Astrocyte of the spinal cord (primary cell): ENCODE results near the gene TREX2.

Experiments used
- DNase-seq: peaks from one replicate; pipeline ENCODE4 v3.0.0; 2011; ENCODE audit warnings: low read depth, low spot score
- H3K4me3 ChIP-seq: 2 replicates; pipeline ENCODE4 v1.5.1; 2011; ENCODE audit warnings: low read depth, mild to moderate bottlenecking, low read length, moderate library complexity
- in situ Hi-C: cut with HindIII; loops from 2 replicates; pipeline ENCODE4 v1.10.0; 2017; ENCODE audit warnings: low sequenced_read_pairs
- TF ChIP-seq, protein P1 (sequence below): IDR thresholded peaks from 2 replicates; pipeline ENCODE4 v1.5.1; 2012; ENCODE audit warnings: low read depth, mild to moderate bottlenecking, low read length, inconsistent platforms

TREX2 gene

DNA sequence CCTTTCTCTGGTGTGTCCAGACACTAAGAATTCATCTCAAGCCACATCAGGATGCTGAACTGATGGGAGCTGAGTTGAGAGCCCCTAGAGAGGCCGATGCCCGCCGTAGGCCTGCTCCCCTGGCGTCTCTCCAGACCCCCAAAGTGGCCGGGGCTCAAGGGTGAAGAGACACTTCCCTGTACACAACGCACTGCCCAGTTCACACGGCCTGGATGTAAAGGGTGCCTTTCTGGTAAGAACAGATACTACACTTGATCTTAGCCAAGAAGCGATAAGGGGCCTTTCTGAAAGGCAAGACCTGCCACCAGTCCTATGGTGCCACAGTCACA is 5.1 kb upstream of the TREX2 start:
- in situ Hi-C loops, result no loop called here
- TF ChIP-seq, protein P1, sequence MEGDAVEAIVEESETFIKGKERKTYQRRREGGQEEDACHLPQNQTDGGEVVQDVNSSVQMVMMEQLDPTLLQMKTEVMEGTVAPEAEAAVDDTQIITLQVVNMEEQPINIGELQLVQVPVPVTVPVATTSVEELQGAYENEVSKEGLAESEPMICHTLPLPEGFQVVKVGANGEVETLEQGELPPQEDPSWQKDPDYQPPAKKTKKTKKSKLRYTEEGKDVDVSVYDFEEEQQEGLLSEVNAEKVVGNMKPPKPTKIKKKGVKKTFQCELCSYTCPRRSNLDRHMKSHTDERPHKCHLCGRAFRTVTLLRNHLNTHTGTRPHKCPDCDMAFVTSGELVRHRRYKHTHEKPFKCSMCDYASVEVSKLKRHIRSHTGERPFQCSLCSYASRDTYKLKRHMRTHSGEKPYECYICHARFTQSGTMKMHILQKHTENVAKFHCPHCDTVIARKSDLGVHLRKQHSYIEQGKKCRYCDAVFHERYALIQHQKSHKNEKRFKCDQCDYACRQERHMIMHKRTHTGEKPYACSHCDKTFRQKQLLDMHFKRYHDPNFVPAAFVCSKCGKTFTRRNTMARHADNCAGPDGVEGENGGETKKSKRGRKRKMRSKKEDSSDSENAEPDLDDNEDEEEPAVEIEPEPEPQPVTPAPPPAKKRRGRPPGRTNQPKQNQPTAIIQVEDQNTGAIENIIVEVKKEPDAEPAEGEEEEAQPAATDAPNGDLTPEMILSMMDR, result no peak
- no peak for DNase-seq
- H3K4me3 ChIP-seq, result no peak overlapping the region

DNA sequence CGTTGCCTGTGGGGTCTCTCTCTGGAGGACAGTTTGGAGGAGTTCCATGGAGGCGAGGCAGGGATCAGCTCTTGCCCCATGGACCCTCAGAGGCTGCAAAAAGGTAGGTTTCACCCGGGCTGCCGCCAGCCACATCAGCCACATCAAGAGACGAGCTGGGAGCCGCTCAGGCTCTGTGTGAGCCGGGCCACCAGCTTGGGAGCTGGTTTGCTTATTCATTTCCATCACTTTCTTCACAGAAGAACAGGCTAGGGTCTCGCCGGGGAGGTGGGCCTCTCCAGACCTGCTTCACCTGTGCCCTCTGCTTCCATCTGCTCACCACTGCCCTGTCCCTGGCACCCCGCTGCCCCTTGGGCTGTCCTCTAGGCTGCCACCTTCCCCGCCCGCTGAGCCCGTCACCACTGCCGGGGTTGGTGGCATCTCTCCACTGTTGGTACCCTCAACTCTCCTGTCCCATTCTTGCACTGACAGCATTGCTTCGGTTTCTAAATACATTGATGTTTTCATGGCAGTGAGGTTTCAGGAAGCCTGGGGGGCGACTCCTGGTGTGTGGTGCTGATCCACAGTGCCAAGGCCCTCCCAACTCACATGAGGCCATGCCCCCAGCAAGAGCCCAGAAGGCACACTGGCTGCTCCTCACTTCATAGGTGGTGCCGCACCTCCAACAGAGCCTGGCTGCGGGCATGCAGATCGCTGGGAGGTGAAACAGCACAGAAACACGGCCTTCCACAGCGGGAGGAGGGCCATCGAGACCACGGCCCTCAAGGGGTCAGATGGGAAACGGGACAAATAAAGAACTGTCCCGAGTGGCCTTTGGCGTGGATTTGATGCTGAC is 4.5 kb upstream of the TREX2 start:
- H3K4me3 ChIP-seq, result no peak overlapping the region
- DNase-seq, result no peak
- TF ChIP-seq, protein P1, result no peak
- in situ Hi-C loops, result no loop called here

DNA sequence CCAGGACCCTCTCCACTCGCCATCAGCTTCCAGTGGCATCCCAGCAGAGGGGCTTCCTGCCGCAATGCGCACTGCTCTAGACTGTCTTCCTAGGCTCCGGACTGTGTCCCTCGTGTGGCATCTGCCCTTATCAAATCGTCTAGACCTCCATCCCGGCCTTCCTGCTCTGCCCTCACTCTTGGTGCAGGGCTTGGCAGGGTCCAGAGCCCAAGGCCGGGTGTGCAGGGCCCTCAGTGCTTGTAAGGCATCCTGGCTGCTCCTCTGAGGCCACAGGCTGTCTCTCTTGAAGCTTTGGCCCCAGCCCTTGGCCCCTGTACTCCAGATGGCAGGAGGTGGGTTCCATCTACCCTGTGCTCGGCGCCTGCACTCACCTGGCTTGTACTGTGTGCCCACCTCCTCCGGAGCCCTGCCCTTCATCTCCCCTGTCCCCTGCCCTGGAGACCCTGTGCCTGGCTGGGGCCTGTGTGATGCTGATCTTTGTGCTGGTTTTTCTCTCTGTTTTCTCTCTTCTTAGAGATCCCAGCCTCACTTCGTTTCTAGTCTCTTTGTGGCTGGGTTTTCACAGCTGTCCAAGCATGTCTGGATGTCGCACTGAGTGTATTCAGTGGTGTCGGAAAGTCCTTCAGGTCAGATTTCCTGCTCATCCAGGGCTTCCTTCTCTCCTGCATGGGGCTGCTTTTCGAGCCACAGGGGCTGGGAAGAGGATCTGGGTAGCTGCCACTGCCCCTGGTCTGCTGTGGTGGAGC is 3.7 kb upstream of the TREX2 start:
- in situ Hi-C loops, result no loop called here
- H3K4me3 ChIP-seq, result no peak overlapping the region
- no peak for DNase-seq
- TF ChIP-seq, protein P1, result no peak

DNA sequence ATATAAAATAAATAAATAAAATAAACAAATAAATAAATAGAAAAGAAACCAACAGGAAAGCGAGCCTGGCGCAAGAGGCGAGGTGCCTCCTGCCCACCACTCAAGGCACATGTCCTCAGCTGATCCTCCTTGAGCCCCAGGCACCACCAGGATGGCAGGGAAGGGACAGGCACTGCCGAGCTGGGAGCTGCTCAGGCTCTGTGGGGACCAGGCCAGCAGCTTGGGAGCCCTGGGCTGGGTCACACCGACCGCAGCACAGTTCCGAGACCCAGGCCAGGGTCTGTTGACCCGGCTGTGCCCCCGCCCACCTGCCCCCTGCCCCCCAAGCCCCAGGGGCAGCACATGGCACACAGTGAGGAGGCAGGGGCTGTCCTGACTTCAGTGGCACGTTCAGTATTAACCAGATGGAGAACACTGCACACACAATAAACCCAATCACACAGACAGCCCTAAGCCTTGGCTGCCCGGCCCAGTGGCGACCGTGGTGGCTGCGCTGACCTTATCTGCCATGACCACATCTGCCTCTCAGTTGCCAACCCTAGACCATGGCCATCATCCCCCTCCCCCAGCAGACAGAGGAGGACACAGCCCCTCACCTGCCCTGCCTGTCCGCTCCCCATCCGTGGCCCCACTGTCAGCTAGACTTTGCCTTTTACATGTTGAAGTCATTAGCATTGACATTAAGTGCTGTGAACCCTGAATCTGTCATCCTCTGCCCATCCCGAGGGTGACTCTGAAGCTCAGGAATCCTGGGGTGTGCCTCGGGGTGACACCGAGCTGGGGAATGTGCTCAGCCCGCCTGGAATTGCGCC is 2.9 kb upstream of the TREX2 start:
- TF ChIP-seq, protein P1, result no peak
- no peak for DNase-seq
- no peak overlapping the region for H3K4me3 ChIP-seq
- in situ Hi-C loops, result no loop called here

DNA sequence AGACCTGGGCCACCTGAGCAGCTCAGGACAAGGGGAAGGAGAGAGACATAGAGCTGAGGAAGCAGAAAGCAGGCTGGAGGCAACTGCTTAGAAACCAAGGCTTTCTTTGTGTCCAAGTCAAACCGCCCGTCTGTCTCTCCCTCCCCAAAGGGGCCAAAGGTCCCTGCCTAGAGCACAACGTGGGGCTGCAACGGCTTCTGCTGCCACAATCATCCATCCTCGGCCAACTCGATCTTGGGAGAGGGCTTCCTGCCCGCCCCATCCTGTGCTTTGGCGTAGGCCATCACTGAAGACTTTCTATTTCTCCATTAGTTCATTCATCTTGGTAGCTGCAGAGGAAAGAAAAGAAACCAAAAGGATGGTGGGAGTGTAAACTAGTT is 1.7 kb upstream of the TREX2 start:
- TF ChIP-seq, protein P1, result no peak
- no peak for DNase-seq
- no peak overlapping the region for H3K4me3 ChIP-seq
- in situ Hi-C loops, result no loop called here

DNA sequence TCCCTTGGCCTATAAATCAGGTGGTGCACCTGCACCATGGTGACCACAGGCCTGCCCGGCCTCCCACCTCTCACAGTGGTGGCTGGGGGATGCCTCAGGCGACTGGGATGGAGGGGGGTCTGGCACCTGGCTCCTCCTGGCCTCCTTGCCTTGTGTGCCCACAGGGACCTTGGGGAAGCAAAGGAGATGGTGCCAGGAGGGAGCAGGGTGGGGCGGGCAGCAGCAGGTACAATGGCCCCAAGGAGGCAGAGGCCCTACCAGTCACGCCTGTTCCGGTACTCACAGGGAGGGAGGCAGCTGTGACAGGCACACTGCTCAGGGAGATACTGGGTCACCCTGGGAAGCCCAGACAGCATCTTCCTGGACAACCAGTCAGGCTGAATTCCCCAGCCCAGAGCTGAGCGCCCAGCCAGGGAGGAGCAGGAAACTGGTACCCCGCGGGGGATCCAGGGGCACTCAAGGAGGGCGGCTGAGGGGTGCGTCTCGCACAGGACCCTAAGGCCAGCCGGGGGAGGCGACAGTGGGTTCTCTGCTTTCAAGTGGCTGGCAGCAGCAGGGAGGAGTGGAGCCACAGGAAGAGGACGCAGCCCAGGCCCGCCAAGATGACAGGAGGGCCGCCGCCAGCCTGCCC is 1.2 kb upstream of the TREX2 start:
- H3K4me3 ChIP-seq, result no peak overlapping the region
- TF ChIP-seq, protein P1, result no peak
- no peak for DNase-seq
- in situ Hi-C loops, result no loop called here
